HG03103 (cell line): ENCODE results near the gene IQGAP3.

Experiments used
- ATAC-seq: cut with Tn5 transposase; IDR thresholded peaks from one replicate; pipeline ENCODE4 v1.9.1; 2021; ENCODE audit warnings: low read depth; ENCODE audit not compliant: unreplicated experiment

IQGAP3 gene

DNA sequence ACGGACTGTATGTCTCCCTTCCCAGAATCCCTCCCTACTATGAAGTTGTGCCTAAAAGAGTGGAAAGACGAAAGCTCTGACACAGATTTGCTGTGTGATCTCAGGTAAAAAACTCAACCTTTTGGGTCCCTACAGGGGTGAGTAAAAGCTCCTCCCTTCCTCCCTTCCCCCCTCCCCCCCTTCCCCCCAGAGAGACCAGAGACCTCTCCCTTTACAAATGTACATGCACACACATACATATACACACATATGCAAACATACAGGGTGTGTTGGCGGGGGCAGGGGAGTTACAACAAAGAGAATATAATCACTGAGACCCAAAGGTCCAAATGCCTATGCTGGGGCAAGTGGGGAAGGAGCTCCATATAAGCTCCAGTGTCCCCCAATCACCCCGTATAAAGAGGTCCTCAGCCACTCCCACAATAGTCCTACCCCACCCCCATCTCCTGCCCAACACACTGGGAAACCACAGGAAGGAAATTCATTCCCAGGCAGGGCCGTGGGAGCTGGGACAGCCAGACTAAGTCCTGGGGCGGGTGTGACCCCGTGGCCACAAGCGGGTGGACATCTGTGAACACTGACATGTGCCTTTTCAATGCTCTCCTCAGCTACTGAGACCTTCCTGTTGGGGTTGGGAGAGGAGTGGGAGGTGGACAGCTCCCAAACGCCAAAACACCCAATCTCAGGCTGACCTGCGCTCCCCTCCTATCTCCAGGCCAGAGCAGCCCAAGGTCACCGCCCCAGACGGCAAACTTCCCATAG is 73.8 kb downstream of the IQGAP3 start:
- no peak for ATAC-seq

DNA sequence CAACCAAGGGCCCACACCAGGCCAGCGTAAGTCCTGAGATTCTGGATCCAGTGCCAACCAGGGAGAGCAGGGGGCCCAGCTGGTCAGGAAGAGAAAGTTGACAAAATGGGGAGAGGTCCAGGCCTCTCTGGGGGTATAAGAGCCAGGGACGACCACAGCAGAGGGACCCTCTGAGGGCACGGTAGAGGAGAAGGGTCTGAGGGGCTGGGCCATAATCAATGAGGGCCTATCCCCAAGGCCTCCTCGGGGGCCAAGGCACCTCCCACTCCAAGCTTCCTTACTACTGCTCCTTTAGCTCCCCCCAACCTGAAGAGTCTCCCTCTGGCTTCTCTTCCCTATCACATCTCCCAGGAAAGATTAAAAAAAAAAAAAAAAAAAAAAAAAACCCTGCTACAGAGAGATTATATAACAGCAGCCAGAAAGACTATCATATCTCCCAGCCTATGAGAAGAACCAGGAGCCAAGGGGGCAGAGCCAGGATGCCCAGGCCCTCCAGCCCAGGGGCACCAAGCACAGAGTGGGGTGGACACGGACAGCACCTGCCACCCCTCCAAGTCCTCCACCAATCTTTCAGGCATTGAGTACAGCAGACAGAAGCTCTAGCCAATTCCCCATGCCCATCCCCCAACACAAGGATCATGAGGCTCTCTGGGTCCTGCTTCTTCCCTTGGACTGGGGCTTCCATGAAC is 74.5 kb downstream of the IQGAP3 start:
- ATAC-seq, result no peak

DNA sequence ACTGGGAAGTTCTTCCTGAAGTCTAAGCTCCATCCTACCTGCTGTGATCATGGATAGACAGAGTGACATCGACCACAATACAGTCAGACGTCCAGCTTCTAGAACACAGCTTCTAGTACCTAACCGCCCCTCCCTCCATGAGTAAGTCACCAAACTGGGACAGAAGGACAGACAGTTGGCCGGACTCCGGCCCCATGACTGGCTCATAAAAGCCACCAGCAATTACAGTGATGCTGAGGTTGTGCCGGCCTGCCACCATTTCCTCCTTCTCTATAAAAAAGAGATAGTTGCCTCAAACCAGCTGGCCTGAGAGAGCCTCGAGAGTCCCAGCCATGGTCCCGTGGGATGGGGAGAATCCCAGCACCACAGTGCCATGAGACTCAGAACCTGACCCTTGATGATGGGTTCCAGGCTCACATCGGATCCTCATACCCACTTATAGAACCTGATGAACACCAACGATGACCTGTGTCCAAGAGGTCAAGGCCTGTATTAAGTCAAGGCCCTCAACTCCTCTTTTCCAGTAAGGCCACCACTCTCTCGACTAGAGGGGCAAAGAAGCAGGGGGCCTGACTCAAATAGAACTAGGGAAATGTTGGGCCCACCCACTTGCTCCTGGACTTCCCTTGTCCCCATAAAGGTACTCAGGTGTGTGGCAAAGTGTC is 75.2 kb downstream of the IQGAP3 start:
- no peak for ATAC-seq

DNA sequence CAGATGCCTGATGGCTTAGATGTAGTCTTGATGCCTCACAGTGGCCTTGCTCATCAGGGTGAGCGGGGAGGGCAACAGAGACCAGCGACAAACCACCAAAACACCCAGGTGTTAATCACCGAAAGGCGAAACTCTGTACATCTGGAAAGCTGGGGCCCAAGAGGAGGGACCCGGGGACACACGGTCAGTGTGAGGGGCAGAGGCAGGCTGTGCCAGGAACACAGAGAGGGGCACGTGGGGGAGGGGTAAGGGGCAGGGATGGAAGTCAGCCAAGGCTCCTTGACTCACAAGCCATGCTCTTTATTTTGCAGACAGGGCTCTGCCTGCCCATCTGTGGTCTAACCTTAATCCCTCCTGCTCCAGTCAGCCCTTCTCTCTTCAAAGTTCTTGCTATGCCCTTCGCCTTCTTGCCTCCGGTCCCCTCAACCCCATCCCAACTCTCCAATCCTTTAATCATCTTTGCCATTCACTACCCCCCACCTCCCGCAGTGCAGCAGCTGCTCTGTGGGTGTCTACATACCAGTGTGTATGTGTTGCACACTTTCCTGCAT is 76.1 kb downstream of the IQGAP3 start:
- no peak for ATAC-seq

DNA sequence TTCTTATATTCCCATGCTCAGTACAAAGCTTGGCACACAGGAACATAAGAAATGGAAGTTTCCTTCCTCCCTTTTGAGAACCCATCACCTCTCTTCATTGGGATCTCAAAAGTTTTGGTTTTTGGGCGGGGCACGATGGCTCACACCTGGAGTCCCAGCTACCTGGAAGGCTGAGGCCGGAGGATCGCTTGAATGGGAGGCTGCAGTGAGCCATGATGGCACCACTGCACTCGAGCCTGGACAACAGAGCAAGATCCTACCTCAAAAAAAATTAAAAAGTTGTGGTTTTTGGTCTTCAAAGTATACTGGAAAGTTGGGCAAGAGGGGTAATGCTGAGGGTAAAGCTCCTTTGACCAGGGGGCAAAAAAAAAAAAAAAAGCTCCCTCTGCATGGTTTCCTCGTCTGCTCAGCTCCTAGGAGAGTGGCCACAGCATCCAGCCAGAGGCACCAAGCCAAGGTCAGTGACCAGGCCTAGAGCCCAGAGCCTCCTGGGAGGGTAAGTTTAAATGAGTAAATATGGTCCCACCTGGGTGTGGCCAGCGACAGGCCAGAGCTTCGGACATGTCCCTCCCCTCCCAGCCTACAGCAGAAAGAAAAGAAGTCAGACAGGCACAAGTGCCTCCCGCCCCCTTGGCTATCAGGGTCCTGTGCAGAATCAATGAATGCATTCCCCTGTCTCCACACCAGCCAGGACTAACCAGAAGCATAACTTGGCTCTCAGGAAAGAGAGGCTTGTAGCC is 76.8 kb downstream of the IQGAP3 start:
- ATAC-seq, result no peak

DNA sequence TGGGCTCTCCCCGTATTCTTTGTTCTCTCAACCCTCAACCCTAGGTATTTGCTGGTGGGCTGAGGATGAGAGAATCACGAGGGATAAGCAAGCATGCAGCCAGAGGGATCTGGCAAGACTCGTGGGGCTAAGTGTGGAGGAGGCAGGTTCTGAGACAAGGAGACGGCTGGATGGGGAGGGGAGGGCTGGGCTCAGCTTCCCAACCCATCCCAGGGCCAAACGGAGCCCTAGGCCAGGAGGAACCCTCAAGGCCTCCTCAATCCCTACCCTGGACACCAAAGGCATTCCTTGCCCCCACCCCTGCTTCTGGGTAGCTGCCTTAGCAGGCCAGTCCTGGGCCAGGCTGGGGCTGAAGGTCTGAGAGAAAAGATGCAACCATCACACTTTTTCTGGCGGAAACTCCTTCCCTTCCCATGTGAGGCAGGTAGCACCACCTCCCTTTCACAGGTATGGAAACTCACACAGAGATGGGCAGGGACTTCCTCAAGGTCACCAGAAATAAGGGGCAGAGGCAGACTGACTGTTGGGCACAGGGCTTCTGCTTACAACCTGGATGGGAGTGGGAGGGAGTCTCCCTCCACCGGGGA is 78.0 kb downstream of the IQGAP3 start:
- no peak for ATAC-seq

DNA sequence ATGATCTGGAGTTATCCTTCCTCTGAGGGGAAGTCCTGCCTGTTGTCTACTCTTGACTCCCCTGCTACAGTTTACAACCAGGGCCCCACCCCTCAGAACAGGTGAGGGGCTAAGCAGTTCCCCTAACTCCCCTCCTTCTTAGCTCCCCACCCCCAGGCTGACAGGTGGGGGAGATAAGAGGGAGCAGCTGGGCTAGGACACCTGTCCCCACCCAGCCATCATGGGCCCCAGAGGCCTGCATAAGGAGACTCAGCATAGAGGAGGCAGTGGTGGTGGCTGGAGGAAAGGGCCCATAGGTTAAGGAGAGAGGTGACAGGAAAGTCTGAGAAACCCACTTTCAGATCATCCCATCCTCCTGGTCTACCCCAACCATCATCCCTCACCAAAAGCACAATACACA is 78.6 kb downstream of the IQGAP3 start:
- ATAC-seq, result no peak

DNA sequence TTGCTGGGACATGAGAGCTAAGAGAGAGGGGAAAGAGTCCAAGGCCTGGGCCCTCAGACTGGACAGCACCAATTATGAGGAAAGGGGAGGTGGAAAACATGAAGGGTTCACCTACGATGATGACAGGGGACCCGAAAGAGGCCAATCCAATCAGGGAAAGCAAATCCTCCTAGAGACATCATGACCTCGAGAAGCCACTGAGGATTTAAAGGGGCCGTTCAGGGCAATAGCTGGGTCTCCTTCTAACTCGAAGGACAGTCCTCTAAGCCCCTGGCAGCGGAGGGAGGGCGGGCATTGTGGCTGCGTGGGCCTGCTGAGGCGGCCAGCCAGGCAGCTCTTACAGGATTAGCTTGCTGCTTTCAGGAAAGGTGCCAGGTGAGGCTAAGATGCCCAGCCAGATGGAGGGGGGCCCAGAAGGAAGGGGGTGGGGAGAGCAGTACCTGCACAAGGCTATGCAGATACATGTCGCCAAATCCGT is 79.2 kb downstream of the IQGAP3 start:
- ATAC-seq, result no peak

DNA sequence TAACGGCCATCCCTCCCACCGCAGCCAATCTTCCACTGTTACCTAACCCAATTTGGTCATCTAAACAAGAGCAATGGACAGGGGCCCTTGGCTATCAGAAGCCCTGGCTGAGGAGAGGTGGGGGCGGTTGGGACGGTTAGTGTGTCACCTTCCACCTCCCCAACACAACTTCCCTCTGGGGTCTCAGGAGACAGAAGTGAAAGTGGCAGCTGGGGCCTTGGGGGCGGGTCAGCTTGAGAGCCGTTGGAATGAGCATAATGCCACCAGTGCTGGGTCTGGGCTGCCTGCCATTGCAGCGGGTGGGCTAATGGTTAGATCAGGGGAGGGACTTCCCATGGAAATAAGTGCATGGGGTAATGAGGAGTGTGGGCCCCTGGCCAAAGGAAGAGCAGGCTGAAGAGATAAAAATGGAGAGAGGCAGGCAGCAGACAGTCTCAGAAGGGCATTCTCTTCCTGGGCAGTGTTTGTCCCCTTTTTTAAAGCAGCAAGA is 79.7 kb downstream of the IQGAP3 start:
- no peak for ATAC-seq

DNA sequence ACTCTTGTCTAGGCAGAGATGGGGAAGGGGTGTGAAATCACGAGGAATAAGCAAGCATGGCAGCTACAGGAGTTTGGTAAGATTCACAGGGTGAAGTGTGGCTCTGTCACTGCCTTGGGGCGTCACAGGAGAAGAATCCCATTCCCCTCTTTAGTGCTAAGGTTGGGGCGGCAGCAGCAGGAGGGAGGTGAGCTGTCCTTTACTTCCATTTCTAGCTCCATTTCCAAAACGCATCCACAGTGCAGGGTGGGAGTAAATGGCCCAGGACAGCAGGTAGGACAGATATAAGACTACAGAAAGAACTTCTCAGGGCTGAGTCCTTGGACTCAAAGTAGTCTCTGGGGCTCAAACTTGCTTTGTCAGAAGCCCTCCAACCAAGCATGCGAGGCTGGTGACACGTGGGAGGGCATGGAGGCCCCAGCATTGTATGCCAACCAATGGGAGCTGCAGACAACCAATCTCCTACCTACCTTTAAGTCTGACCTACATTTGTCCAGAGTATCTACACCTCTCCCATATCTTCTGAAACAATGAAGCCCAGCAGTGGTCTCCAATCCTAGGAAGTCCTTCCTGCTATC is 80.3 kb downstream of the IQGAP3 start:
- ATAC-seq, result no peak

DNA sequence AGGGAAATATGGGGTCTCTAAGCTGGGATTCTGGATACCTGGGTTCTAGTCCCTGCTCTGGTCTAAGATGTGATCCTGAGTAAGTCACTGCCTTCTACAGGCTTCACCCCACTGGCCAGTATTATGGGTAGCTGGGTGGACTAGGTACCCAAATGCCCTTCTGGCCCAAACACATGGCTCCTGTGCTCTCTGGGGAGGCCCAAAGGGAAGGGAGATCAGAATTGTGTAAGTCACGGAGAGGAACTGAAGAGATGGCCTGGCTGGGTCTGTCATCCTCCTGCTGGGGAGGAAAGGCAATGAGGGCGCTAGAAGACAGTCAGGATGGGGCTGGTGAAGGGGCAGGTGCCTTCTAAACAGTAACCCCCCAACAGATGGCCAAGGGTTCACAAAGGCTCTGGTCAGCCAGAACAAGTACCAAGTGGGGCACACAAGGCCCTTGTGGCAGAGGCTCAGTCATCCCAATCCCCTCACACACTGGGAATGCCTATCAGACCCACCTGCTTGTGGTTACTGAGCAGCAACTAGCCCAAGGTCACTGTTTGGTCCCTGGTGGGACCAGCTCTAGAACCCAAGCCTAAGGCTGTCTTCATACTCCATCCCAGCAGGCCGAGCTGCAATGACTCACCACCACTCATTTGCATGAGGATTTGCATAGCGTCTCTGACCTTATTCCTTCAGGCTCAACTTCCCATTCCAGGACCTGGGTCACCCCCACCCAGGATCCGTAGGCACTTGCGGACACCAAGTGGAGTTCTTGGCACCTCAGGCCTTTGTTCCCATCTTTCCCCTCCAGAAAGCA is 81.0 kb downstream of the IQGAP3 start:
- ATAC-seq, result no peak

DNA sequence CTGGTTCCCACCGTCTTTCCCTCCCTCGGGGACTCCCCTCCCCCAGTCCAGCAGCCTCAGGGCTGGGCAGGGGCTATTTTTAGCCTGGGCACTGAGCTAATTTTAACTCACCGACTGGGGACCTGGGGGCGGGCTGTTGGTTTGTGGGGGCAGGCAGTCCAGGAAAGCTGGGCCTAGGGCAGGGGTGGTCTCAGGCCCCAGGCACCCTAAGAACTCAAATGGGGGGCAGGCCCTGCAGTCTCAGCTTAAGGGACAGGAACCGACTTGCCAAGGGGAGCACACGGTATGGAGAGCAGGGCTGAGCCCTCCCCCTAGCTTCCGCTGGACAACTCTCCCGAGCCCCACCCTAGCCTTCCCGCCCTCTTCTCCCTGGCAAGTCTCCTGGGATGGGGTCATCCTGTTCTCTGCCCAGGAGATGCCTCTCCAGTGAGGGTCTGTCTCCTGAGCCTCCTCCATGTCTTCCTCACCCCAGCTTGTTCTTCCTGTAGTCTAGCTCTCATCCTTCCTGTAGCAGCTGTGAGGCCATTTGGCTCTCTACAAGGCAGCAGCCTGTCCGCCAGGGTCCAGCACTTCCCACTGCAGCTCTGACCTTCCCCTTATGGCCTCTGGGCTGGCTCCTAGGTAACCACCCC is 81.8 kb downstream of the IQGAP3 start:
- ATAC-seq, result no peak

DNA sequence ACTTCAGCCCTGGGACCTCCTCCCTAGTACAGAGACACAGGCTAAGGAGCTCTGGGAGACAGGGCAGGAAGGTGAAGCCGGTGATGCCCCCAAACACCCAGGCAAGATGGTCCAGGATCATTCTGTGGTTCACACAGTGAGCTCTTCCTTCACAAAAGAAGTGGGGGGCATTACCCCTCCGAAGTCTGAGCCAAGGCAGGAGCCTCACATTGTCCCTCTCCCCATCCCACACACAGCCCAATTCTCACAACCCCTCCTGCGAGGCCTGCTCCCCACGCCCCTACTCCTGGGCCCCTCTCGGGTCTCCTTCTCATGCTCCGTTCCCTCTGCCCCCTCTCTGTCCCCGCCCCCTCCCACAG is 82.5 kb downstream of the IQGAP3 start:
- ATAC-seq, result no peak

DNA sequence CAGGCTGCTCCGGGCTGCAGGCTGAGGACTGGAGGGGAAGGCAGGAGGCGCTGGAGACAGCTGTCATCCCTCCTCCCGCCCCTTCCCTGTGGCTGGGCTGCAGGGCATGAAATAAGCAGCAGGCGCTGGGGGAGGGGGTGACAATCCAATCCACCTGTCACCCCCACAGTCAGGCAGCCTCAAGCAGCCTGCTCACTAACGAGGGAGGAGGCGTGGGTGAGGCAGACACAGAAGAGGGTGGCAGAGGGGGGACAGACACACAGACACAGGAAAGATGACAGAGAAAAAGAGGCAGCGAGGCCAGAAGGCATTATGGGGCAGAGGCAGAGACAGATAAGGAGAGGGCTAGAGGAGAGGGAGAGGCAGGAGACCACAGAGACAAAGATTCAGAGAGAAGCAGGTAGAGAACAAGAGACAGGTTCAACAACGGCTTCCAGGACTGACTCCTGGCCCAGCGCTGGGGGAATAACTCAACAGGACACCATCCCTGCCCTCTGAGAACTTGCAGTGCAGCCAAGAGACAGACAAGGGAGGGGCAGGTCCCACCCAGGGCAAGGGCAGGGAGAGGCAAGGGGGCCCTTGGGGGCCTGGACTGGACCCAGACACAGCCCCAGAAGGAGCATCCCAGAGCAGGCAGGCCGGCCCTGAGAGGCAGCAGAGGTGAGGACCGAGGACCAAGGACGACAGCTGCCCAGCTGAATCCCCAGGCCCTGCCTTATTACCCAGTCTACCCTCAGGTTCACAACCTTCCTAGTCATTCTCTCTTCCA is 83.0 kb downstream of the IQGAP3 start:
- ATAC-seq, result peak; percentile 6

DNA sequence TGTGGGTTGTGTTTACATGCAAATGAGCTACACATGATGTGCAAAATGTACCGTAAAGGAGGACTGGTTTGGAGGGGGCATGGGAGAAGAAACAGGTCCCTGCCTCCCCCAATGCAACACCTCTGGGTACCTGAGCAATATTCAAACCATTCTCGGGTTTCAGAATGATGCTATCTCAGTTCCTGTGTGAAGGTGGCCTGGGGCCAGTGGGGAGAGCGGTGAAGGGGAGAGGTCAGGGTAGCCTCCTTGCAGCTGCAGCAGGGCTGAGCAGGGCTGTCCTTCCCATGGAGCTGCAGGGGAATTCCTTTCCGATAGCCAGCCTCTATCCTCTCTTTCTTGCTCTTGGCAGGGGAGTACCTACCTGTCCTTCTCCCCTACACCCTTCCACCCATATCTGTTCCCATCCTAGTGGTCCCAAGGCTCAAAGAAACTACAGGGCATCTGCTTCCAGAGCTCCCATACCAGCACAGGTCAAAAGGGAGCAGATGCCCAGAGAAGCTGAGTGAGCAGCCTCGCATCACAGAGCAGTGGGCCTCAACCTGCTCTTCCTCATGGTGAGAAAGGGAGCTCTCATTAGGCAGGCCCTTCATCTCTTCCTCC is 83.7 kb downstream of the IQGAP3 start:
- ATAC-seq, result peak; percentile 44

DNA sequence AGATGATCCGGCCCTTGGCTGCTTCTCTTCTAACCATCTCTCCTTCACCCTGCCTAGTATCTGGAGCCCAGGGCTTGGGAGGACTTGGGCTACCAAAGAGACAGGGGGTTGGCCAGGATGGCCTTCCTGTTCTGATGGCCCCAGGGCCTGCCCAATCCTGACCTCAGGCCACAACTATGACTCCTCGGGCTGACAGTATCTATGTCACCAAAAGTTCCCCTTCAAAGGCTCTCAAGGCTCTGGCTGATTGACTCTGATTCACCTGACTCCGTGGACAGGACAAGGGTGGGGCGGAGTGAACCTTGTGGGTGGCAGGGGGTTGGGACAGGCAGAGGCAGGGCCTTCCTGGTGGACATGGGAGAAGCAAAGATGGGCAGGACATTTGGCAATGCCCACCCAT is 84.5 kb downstream of the IQGAP3 start:
- ATAC-seq, result no peak
